Hepatocyte (in vitro differentiated cells): ENCODE results near the gene FGF21.

Experiments used
- EZH2phosphoT487 ChIP-seq: fragments of 200-600 bp; sonication (generic); IDR thresholded peaks from one replicate; pipeline ENCODE4 v1.6.1; 2018; ENCODE audit warnings: antibody characterized with exemption, mild to moderate bottlenecking, low read depth, moderate library complexity; ENCODE audit not compliant: unreplicated experiment, severe bottlenecking
- TF ChIP-seq, protein P1 (sequence below): fragments of 200-600 bp; sonication (generic); IDR thresholded peaks from 2 replicates; pipeline ENCODE4 v1.5.1; 2016; ENCODE audit warnings: antibody characterized with exemption, mild to moderate bottlenecking; ENCODE audit not compliant: poor library complexity

DNA sequence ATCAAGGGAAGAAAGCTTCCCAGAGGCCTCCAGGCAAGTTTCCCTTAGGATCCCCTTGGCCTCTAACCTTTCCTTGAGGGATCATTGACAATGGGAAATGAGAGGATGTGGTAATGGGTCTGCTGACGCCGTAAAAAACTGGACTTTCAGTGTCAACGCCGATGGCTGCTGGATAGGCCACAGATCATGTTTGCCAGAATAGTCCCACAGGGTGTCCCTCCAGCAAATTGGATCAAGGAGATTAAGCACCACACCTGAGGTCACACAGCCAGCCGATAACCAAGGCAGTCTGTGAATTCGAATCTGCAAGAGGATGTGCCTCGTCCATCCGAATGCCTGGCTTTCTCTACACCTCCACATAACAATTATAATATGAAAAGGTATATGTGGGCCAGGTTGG is 37.9 kb downstream of the FGF21 start:
- TF ChIP-seq, protein P1, sequence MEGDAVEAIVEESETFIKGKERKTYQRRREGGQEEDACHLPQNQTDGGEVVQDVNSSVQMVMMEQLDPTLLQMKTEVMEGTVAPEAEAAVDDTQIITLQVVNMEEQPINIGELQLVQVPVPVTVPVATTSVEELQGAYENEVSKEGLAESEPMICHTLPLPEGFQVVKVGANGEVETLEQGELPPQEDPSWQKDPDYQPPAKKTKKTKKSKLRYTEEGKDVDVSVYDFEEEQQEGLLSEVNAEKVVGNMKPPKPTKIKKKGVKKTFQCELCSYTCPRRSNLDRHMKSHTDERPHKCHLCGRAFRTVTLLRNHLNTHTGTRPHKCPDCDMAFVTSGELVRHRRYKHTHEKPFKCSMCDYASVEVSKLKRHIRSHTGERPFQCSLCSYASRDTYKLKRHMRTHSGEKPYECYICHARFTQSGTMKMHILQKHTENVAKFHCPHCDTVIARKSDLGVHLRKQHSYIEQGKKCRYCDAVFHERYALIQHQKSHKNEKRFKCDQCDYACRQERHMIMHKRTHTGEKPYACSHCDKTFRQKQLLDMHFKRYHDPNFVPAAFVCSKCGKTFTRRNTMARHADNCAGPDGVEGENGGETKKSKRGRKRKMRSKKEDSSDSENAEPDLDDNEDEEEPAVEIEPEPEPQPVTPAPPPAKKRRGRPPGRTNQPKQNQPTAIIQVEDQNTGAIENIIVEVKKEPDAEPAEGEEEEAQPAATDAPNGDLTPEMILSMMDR, result no peak
- TF ChIP-seq EZH2phosphoT487, result no peak
